Endothelial cell of umbilical vein (primary cell): ENCODE data around the gene GM2A. TPM values are rescaled to one million over a fixed set of nuclear protein-coding genes. Genes with fewer than 3 reads are reported as not detected.

Source experiments
- BruUV-seq: library from RNA; stranded (reverse); fragments of 400-500 nt; replicated peaks from 2 replicates; lab custom pipeline; 2021; lab: Mats Ljungman, UMichigan
- CTCF ChIA-PET: fragments of 300-600, 350-600 bp; sonication (Branson Sonifier 250); formaldehyde crosslinking; loops from one replicate; lab custom pipeline; 2021; ENCODE audit warnings: antibody characterized with exemption, inconsistent platforms; lab: Charles Lee
- POLR2A ChIA-PET: fragments of 300-600, 350-600 bp; sonication (Branson Sonifier 250); formaldehyde crosslinking; loops from one replicate; lab custom pipeline; 2021; ENCODE audit warnings: antibody characterized with exemption, inconsistent platforms; lab: Charles Lee
- DNase-seq: peaks from one replicate; pipeline ENCODE4 v3.0.0-alpha.2; 2011; ENCODE audit warnings: low read depth, low spot score
- FAIRE-seq: peaks from 2 replicates; lab custom pipeline; 2011; peaks lifted over from hg19 to GRCh38; lab: Jason Lieb, UNC
- H2AFZ ChIP-seq: 2 replicates; pipeline ENCODE4 v1.6.0; 2012; ENCODE audit warnings: low read depth, low read length, control low read depth, inconsistent platforms
- H3K27ac ChIP-seq: 2 replicates; pipeline ENCODE4 v1.5.1; 2011; ENCODE audit warnings: low read depth, mild to moderate bottlenecking, control low read depth, low read length, moderate library complexity; ENCODE audit not compliant: insufficient read depth
- H3K27me3 ChIP-seq, 2 experiments: 2 replicates each; pipeline versions ENCODE4 v1.6.0 to v1.6.1; 2011; ENCODE audit warnings: low read length in 2 of 2, mixed read lengths in 1 of 2; ENCODE audit not compliant: control insufficient read depth in 2 of 2, insufficient read depth in 2 of 2
- H3K36me3 ChIP-seq, 2 experiments: 2 replicates in 1 of 2; 3 replicates in 1 of 2; pipeline ENCODE4 v1.5.1; 2011; ENCODE audit warnings: low read length in 2 of 2, mild to moderate bottlenecking in 1 of 2, moderate library complexity in 1 of 2; ENCODE audit not compliant: control insufficient read depth in 2 of 2, insufficient read depth in 2 of 2; ENCODE audit errors: extremely low read depth in 1 of 2
- H3K4me1 ChIP-seq: 3 replicates; pipeline ENCODE4 v1.5.1; 2011; ENCODE audit warnings: mild to moderate bottlenecking, low read length; ENCODE audit not compliant: control insufficient read depth, insufficient read depth; ENCODE audit errors: extremely low read depth
- H3K4me2 ChIP-seq: 2 replicates; pipeline ENCODE4 v1.6.1; 2011; ENCODE audit warnings: low read length, control low read depth, mixed read lengths; ENCODE audit not compliant: insufficient read depth
- H3K4me3 ChIP-seq, 3 experiments: fragments of 200-600 bp in 1 of 3; sonication (generic), shearing (Covaris generic) in 1 of 3; replicated peaks in 1 of 3; 2 replicates each; pipeline ENCODE4 v1.5.1; 2011 to 2016; ENCODE audit warnings: control low read depth in 3 of 3, low read length in 3 of 3, mild to moderate bottlenecking in 2 of 3, inconsistent platforms in 1 of 3, low read depth in 1 of 3, moderate library complexity in 1 of 3; ENCODE audit not compliant: insufficient read depth in 1 of 3
- H3K79me2 ChIP-seq: 2 replicates; pipeline ENCODE4 v1.6.0; 2012; ENCODE audit warnings: low read length, inconsistent platforms; ENCODE audit not compliant: control insufficient read depth, insufficient read depth
- H3K9ac ChIP-seq: replicated peaks from 2 replicates; pipeline ENCODE3; 2011; ENCODE audit warnings: low read length, control low read depth; ENCODE audit not compliant: insufficient read depth; ENCODE audit errors: extremely low read depth
- H3K9me1 ChIP-seq: replicated peaks from 3 replicates; pipeline ENCODE4 v1.6.0; 2011; ENCODE audit warnings: mild to moderate bottlenecking, low read length; ENCODE audit not compliant: control insufficient read depth, insufficient read depth; ENCODE audit errors: extremely low read depth
- H3K9me3 ChIP-seq: replicated peaks from 2 replicates; pipeline ENCODE4 v1.5.1; 2012; ENCODE audit warnings: low read length, inconsistent platforms; ENCODE audit not compliant: control insufficient read depth, insufficient read depth
- H4K20me1 ChIP-seq: replicated peaks from 2 replicates; pipeline ENCODE3; 2011; ENCODE audit warnings: mild to moderate bottlenecking, low read length; ENCODE audit not compliant: control insufficient read depth, insufficient read depth; ENCODE audit errors: extremely low read depth
- EZH2 ChIP-seq: IDR thresholded peaks from 2 replicates; pipeline ENCODE4 v1.6.1; 2012; ENCODE audit warnings: borderline replicate concordance, low read depth, mild to moderate bottlenecking, moderate library complexity, low read length, inconsistent platforms; ENCODE audit not compliant: severe bottlenecking
- FOS ChIP-seq: IDR thresholded peaks from 2 replicates; pipeline ENCODE4 v1.6.1; 2011; ENCODE audit warnings: mild to moderate bottlenecking, low read length, moderate library complexity, borderline replicate concordance; ENCODE audit not compliant: insufficient read depth
- GATA2 ChIP-seq: IDR thresholded peaks from 2 replicates; pipeline ENCODE4 v1.7.0; 2011; ENCODE audit warnings: low read depth, mild to moderate bottlenecking, moderate library complexity, mixed read lengths, low read length; ENCODE audit not compliant: insufficient read length, insufficient read depth
- JUN ChIP-seq: IDR thresholded peaks from 2 replicates; pipeline ENCODE4 v1.6.1; 2011; ENCODE audit warnings: borderline replicate concordance, low read depth; ENCODE audit not compliant: insufficient read length, insufficient read depth
- MYC ChIP-seq: IDR thresholded peaks from one replicate; pipeline ENCODE4 v1.6.1; 2011; ENCODE audit warnings: mild to moderate bottlenecking, low read depth, low read length
- POLR2A ChIP-seq: IDR thresholded peaks from 2 replicates; pipeline ENCODE4 v1.6.1; 2012; ENCODE audit warnings: low read depth, mild to moderate bottlenecking, control low read depth, low read length
- POLR2AphosphoS5 ChIP-seq: IDR thresholded peaks from 2 replicates; pipeline ENCODE4 v1.6.1; 2012; ENCODE audit warnings: low read depth, mild to moderate bottlenecking, control low read depth, low read length, moderate library complexity; ENCODE audit not compliant: insufficient read depth
- dilution Hi-C: fragments of 300-500 bp; cut with MboI; formaldehyde crosslinking; loops from one replicate; pipeline ENCODE4 v1.15.0; 2019; ENCODE audit warnings: low sequenced_read_pairs; ENCODE audit not compliant: extremely low pct_ligation_motif_present
- intact Hi-C: fragments of 100-400 bp; cut with micrococcal nuclease; formaldehyde crosslinking; loops from one replicate; pipeline ENCODE4 v1.10.0; 2022
- polyA plus RNA-seq, 4 experiments: library from polyadenylated mRNA; depleted of rRNA in 3 of 4; stranded (reverse) in 3 of 4; unstranded in 1 of 4; fragments of >200 nt; gene quantifications; 2 replicates each; pipeline versions ENCODE4 v1.2.1 to v1.2.3, GENCODE V29; 2011 to 2012; ENCODE audit warnings: missing spikeins in 1 of 4
- total RNA-seq: library from RNA; stranded (reverse); gene quantifications from 2 replicates; pipeline ENCODE4 v1.2.3, GENCODE V29; 2021
- TF ChIP-seq, protein P1 (sequence below): IDR thresholded peaks from 2 replicates; pipeline ENCODE4 v1.6.1; 2011; ENCODE audit not compliant: insufficient read depth, insufficient read length
- TF ChIP-seq, protein P2 (sequence below), 2 donors: IDR thresholded peaks; 1 replicate in 1 of 2; 2 replicates in 1 of 2; pipeline ENCODE4 v1.5.1; 2011; ENCODE audit warnings: low read length in 2 of 2, mild to moderate bottlenecking in 2 of 2, moderate library complexity in 2 of 2, control low read depth in 1 of 2, inconsistent platforms in 1 of 2, low read depth in 1 of 2; ENCODE audit not compliant: insufficient read depth in 1 of 2; ENCODE audit errors: extremely low read depth in 1 of 2

GM2A gene
- total and polyA plus RNA-seq, 2 donors (not counting 3 experiments of a cell fraction or from before 2014, with no cell fraction given): 14.0 to 21.2 TPM

DNA sequence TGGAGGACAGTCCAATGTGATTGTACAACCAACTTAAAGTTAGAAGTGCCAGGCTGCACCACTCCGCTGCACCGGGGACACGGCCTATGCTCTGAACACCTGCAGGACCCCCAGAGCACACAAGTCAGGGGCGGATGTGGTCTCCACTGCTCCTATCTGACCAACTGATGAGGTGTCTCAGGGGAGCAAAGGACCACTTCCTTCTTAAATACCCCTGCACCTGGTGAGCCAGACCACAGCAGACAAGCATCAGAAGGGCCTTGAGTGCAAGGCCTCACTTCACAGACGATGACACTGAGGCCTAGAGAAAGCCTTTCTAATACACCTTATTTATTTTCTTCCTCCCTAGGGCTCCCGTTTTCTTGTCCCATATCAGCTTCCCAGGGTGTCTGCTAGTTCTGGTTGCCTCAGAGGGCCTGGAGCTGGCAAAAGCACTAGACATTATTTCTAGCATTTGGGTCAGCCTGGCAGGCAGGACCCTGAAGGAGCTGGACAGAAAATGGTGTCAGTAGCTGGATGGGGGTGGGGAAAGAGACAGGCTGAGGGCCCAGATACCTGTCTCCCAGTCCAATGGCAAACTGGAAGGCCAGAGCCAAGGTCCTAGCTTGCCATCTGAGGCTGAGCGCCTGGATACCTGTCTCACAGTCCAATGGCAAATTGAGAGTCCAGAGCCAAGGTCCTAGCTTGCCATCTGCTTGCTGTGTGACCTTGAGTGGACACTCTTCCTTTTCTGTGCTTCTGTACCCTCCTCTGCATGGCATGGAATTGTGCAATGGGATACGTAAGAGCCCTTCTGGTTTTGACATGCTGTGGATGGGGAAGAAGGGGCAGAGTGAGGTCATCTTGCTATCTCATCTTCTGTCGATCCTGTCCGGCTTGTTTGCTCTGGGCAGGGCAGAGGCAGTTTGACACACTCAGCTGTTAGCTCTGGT is 38.1 kb upstream of the GM2A start:
- Histone ChIP-seq H3K9ac (no peak overlapping the region), H3K27ac (no peak overlapping the region), H2AFZ (peak overlapping the region; percentile 87), H3K4me3 (no peak overlapping the region), H3K4me2 (peak overlapping the region; percentile 2), H3K36me3 (no peaks in the 10 kb centered on the region), H3K79me2 (no peaks in the 10 kb centered on the region), H3K27me3 (no peaks in the 10 kb centered on the region), H3K9me1 (no peaks in the 10 kb centered on the region), H3K4me1 (peaks cover 10% of the 10 kb centered on the region), H4K20me1 (no peaks in the 10 kb centered on the region), H3K9me3 (no peaks in the 10 kb centered on the region)
- ChIA-PET POLR2A (no interaction called here), CTCF (interaction anchor here (0.7 to 2.4 kb wide), 6 partner anchors 9 to 89 kb away, joined by 3 to 11 read pairs (median 5); partner anchors contain the start of gene CCDC69)
- DNase-seq: no peak
- TF ChIP-seq FOS (no peak), POLR2AphosphoS5 (no peak)
- no TSS peak for BruUV-seq
- FAIRE-seq: no peak
- intact Hi-C loops (no loop called here), dilution Hi-C loops (no loop called here)

DNA sequence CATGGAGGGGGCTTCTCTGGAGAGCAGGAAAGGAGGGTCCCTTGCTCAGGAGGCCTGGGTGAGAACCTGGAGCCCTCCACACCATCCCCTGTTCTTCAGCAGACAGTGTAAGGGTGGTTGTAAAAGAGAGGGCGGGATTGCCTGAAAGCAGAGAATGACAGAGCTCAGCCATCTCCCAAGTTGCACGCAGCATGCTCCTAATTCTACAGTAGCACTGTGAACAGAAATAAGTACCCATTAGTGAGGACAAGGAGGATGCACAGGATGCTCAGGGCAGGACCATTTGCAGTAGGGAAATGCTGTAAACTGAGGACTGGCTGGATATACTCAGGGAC is 37.5 kb upstream of the GM2A start:
- intact Hi-C loops (no loop called here), dilution Hi-C loops (no loop called here)
- Histone ChIP-seq H3K79me2 (no peaks in the 10 kb centered on the region), H3K9me1 (no peaks in the 10 kb centered on the region), H3K27me3 (no peaks in the 10 kb centered on the region), H3K4me2 (no peak overlapping the region), H3K27ac (no peak overlapping the region), H3K36me3 (no peaks in the 10 kb centered on the region), H4K20me1 (no peaks in the 10 kb centered on the region), H3K4me3 (no peak overlapping the region), H3K4me1 (peaks cover 10% of the 10 kb centered on the region), H2AFZ (no peak overlapping the region), H3K9me3 (no peaks in the 10 kb centered on the region), H3K9ac (no peak overlapping the region)
- no TSS peak for BruUV-seq
- no peak for DNase-seq
- TF ChIP-seq, protein P1, sequence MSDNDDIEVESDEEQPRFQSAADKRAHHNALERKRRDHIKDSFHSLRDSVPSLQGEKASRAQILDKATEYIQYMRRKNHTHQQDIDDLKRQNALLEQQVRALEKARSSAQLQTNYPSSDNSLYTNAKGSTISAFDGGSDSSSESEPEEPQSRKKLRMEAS: no peak
- no peak for TF ChIP-seq JUN
- TF ChIP-seq, protein P2, sequence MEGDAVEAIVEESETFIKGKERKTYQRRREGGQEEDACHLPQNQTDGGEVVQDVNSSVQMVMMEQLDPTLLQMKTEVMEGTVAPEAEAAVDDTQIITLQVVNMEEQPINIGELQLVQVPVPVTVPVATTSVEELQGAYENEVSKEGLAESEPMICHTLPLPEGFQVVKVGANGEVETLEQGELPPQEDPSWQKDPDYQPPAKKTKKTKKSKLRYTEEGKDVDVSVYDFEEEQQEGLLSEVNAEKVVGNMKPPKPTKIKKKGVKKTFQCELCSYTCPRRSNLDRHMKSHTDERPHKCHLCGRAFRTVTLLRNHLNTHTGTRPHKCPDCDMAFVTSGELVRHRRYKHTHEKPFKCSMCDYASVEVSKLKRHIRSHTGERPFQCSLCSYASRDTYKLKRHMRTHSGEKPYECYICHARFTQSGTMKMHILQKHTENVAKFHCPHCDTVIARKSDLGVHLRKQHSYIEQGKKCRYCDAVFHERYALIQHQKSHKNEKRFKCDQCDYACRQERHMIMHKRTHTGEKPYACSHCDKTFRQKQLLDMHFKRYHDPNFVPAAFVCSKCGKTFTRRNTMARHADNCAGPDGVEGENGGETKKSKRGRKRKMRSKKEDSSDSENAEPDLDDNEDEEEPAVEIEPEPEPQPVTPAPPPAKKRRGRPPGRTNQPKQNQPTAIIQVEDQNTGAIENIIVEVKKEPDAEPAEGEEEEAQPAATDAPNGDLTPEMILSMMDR (IDR thresholded peaks at IDR 0.05; ENCODE audit: extremely low read depth in 1 of 2, insufficient read depth in 1 of 2, low read depth in 1 of 2, low read length in 2 of 2): no peak
- no peak for TF ChIP-seq FOS
- TF ChIP-seq POLR2A: no peak
- TF ChIP-seq MYC: no peak
- no peak for TF ChIP-seq EZH2
- TF ChIP-seq GATA2: no peak
- no peak for TF ChIP-seq POLR2AphosphoS5
- ChIA-PET POLR2A (no interaction called here), CTCF (interaction anchor here (0.6 to 2.4 kb wide), 3 partner anchors 8 to 100 kb away, joined by 3 to 11 read pairs (median 3); partner anchors contain the start of gene CCDC69)
- no peak for FAIRE-seq
